ENCODE results near the gene FZD1. TPM values are rescaled to one million over a fixed set of nuclear protein-coding genes. Genes with fewer than 3 reads are reported as not detected.

The FZD1 gene
- polyA plus RNA-seq, 3 donors: 3.6 to 10.1 (median 7.9) TPM

GRCh38 chr7:91263384-91264045, 718 bp upstream of the FZD1 start:
- peaks cover 39% of the 10 kb centered on the region for H3K4me1 Mint-ChIP-seq
- no peak for TF ChIP-seq CTCF (IDR thresholded peaks at IDR 0.05)
- H3K4me1 ChIP-seq (ENCODE audit: control insufficient read depth in 1 of 2, insufficient read depth in 2 of 2, low read length in 2 of 2): peaks cover 31 to 39% of the 10 kb centered on the region in 2 donors
- peak overlapping the region in 5 of 7 donors; percentile 68 to 92 (median 84) for H3K27ac Mint-ChIP-seq
- H3K9ac ChIP-seq (ENCODE audit: insufficient read depth, low read length, poor library complexity, severe bottlenecking): peak overlapping the region; percentile 64
- H3K27me3 Mint-ChIP-seq (ENCODE audit: low read depth in 3 of 3): peaks cover 17 to 26% (median 18%) of the 10 kb centered on the region in 3 donors
- peaks cover 0 to 9% of the 10 kb centered on the region in 2 donors for H3K9me3 ChIP-seq (replicated peaks in 1 of 2; ENCODE audit: control insufficient read depth in 1 of 2, insufficient read depth in 1 of 2, low read length in 2 of 2)
- peak overlapping the region; percentile 96 for H2AFZ ChIP-seq (ENCODE audit: insufficient read depth, low read depth, low read length, poor library complexity, severe bottlenecking)
- peak in 1 of 3 donors; percentile 4 for DNase-seq
- H3K4me3 Mint-ChIP-seq: peak overlapping the region; percentile 95 to 97
- peak overlapping the region; percentile 70 to 96 (median 87) for H3K4me3 ChIP-seq (replicated peaks in 1 of 3; ENCODE audit: low read depth in 2 of 3, low read length in 3 of 3)
- H4K20me1 ChIP-seq (ENCODE audit: insufficient read depth, low read length): peaks cover 33% of the 10 kb centered on the region
- peak overlapping the region in 1 of 2 donors; percentile 59 for H3K27ac ChIP-seq (ENCODE audit: low read depth in 1 of 2, low read length in 2 of 2)
- intact Hi-C loops (cut with micrococcal nuclease): loop anchor here in 1 of 2 donors (10.0 kb wide), 1 partner anchor 61 kb away; no protein-coding TSS in a partner anchor
- H3K27me3 ChIP-seq (ENCODE audit: control insufficient read depth in 2 of 2, insufficient read depth in 2 of 2, low read length in 2 of 2): peaks cover 14 to 66% of the 10 kb centered on the region in 2 donors
- H3K4me2 ChIP-seq (replicated peaks; ENCODE audit: extremely low read depth, low read length, poor library complexity, severe bottlenecking): peak overlapping the region; percentile 94
- WGBS (ENCODE audit: insufficient coverage): 0% methylated on average over 13 of the region's 32 CpGs
- H3K9me3 Mint-ChIP-seq: peaks cover 0 to 11% (median 0%) of the 10 kb centered on the region in 7 donors
- H3K79me2 ChIP-seq (ENCODE audit: insufficient read depth, low read length): peaks cover 23% of the 10 kb centered on the region
- H3K36me3 ChIP-seq (replicated peaks in 1 of 2; ENCODE audit: control insufficient read depth in 1 of 2, insufficient read depth in 2 of 2, low read length in 2 of 2): no peaks in the 10 kb centered on the region
- H3K36me3 Mint-ChIP-seq: peaks cover 15 to 20% of the 10 kb centered on the region in 2 donors

GRCh38 chr7:91264924-91265681, 870 bp downstream of the FZD1 start:
- Histone ChIP-seq H3K4me3 (replicated peaks in 1 of 3; ENCODE audit: low read depth in 2 of 3, low read length in 3 of 3) (peak overlapping the region; percentile 87 to 96 (median 90)), H3K4me2 (replicated peaks; ENCODE audit: extremely low read depth, low read length, poor library complexity, severe bottlenecking) (peak overlapping the region; percentile 94), H4K20me1 (ENCODE audit: insufficient read depth, low read length) (peaks cover 37% of the 10 kb centered on the region), H3K9ac (ENCODE audit: insufficient read depth, low read length, poor library complexity, severe bottlenecking) (peak overlapping the region; percentile 80), H3K27ac (ENCODE audit: low read depth in 1 of 2, low read length in 2 of 2) (peak overlapping the region in 1 of 2 donors; percentile 78), H3K9me3 (replicated peaks in 1 of 2; ENCODE audit: control insufficient read depth in 1 of 2, insufficient read depth in 1 of 2, low read length in 2 of 2) (peaks cover 0 to 9% of the 10 kb centered on the region in 2 donors), H3K27me3 (ENCODE audit: control insufficient read depth in 2 of 2, insufficient read depth in 2 of 2, low read length in 2 of 2) (peaks cover 14 to 61% of the 10 kb centered on the region in 2 donors), H3K4me1 (ENCODE audit: control insufficient read depth in 1 of 2, insufficient read depth in 2 of 2, low read length in 2 of 2) (peaks cover 31 to 41% of the 10 kb centered on the region in 2 donors), H3K79me2 (ENCODE audit: insufficient read depth, low read length) (peaks cover 23% of the 10 kb centered on the region), H3K36me3 (replicated peaks in 1 of 2; ENCODE audit: control insufficient read depth in 1 of 2, insufficient read depth in 2 of 2, low read length in 2 of 2) (no peaks in the 10 kb centered on the region), H2AFZ (ENCODE audit: insufficient read depth, low read depth, low read length, poor library complexity, severe bottlenecking) (peak overlapping the region; percentile 84)
- intact Hi-C loops (cut with micrococcal nuclease): loop anchor here in 1 of 2 donors (10.0 kb wide), 1 partner anchor 60 kb away; no protein-coding TSS in a partner anchor
- no peak for TF ChIP-seq CTCF (IDR thresholded peaks at IDR 0.05)
- Mint-ChIP-seq H3K27ac (peak overlapping the region; percentile 41 to 93 (median 83)), H3K4me3 (peak overlapping the region; percentile 96 to 98), H3K36me3 (peaks cover 18 to 20% of the 10 kb centered on the region in 2 donors), H3K4me1 (peaks cover 43% of the 10 kb centered on the region), H3K27me3 (ENCODE audit: low read depth in 3 of 3) (peaks cover 17 to 25% (median 18%) of the 10 kb centered on the region in 3 donors), H3K9me3 (peaks cover 0 to 11% (median 0%) of the 10 kb centered on the region in 7 donors)
- under 1% methylated on average over 78 of the region's 78 CpGs for WGBS (ENCODE audit: insufficient coverage)
- DNase-seq: peak; percentile 35 to 53 (median 44)

Data from CD14-positive monocyte (primary cell).